ACC112 (cell line): ENCODE results near the gene MKI67.

Source experiments
- H2AFZ ChIP-seq: fragments of 200-600 bp; sonication (generic); one replicate; pipeline ENCODE4 v1.6.0; 2017; ENCODE audit warnings: antibody characterized with exemption, low read length; ENCODE audit not compliant: unreplicated experiment
- H3K27ac ChIP-seq: fragments of 200-600 bp; sonication (generic); 2 replicates; pipeline ENCODE4 v1.5.1; 2014; ENCODE audit warnings: low read depth, mild to moderate bottlenecking, antibody characterized with exemption, low read length, moderate library complexity
- H3K27me3 ChIP-seq: fragments of 200-600 bp; sonication (generic); 2 replicates; pipeline ENCODE4 v1.6.1; 2014; ENCODE audit warnings: mild to moderate bottlenecking, antibody characterized with exemption, low read length, moderate library complexity, mixed read lengths; ENCODE audit not compliant: insufficient read depth
- H3K36me3 ChIP-seq: fragments of 200-600 bp; sonication (generic); 2 replicates; pipeline ENCODE4 v1.6.1; 2016; ENCODE audit warnings: mild to moderate bottlenecking, antibody characterized with exemption, low read length, moderate library complexity, mixed read lengths; ENCODE audit not compliant: insufficient read depth
- H3K4me1 ChIP-seq: fragments of 200-600 bp; sonication (generic); one replicate; pipeline ENCODE4 v1.6.1; 2016; ENCODE audit warnings: low read length, mixed read lengths; ENCODE audit not compliant: insufficient read depth, unreplicated experiment, control insufficient read depth
- H3K4me3 ChIP-seq: fragments of 200-600 bp; sonication (generic); 2 replicates; pipeline ENCODE4 v1.5.1; 2014; ENCODE audit warnings: mild to moderate bottlenecking, low read depth, low read length
- H3K79me2 ChIP-seq: fragments of 200-600 bp; sonication (generic); one replicate; pipeline ENCODE4 v1.6.0; 2016; ENCODE audit warnings: low read length; ENCODE audit not compliant: control insufficient read depth, unreplicated experiment, insufficient read depth

MKI67 gene

DNA sequence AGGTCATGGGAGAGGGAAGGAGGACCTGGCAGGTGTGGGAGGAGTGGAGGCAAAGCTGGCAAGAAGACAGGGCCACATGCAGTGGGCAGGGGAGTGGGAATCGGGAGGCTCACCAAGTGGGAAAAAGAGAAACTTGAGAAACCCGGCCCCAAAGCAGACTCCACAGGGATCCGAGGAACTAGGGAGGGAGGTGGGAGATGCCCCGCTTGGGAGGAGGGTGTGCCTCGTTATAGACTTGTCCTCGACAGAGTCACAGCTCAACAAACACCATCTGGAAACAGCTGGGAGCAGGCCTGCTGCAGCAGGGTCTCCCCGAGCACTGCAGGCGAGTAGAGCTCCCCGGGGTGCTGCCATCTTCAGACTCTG, 54.8 kb downstream of the MKI67 start:
- Histone ChIP-seq H3K79me2 (no peaks in the 10 kb centered on the region), H3K27me3 (no peaks in the 10 kb centered on the region), H3K4me1 (no peaks in the 10 kb centered on the region), H3K27ac (no peak overlapping the region), H2AFZ (no peak overlapping the region), H3K36me3 (peaks cover 4% of the 10 kb centered on the region; the same call in 1 of the 2 replicates), H3K4me3 (no peak overlapping the region)

GRCh38 chr10:128070721-128071416, 55.4 kb downstream of the MKI67 start:
- Histone ChIP-seq H3K79me2 (no peaks in the 10 kb centered on the region), H3K4me3 (no peak overlapping the region), H3K27ac (no peak overlapping the region), H3K36me3 (peaks cover 4% of the 10 kb centered on the region; the same call in 1 of the 2 replicates), H3K27me3 (no peaks in the 10 kb centered on the region), H2AFZ (no peak overlapping the region), H3K4me1 (no peaks in the 10 kb centered on the region)

- Histone ChIP-seq H2AFZ (no peak overlapping the region), H3K4me3 (no peak overlapping the region), H3K36me3 (peaks cover 4% of the 10 kb centered on the region; the same call in 1 of the 2 replicates), H3K27me3 (no peaks in the 10 kb centered on the region), H3K4me1 (peaks cover 3% of the 10 kb centered on the region), H3K79me2 (no peaks in the 10 kb centered on the region), H3K27ac (no peak overlapping the region)
Measured at GRCh38 chr10:128070161-128070560, 56.1 kb downstream of the MKI67 start.

DNA sequence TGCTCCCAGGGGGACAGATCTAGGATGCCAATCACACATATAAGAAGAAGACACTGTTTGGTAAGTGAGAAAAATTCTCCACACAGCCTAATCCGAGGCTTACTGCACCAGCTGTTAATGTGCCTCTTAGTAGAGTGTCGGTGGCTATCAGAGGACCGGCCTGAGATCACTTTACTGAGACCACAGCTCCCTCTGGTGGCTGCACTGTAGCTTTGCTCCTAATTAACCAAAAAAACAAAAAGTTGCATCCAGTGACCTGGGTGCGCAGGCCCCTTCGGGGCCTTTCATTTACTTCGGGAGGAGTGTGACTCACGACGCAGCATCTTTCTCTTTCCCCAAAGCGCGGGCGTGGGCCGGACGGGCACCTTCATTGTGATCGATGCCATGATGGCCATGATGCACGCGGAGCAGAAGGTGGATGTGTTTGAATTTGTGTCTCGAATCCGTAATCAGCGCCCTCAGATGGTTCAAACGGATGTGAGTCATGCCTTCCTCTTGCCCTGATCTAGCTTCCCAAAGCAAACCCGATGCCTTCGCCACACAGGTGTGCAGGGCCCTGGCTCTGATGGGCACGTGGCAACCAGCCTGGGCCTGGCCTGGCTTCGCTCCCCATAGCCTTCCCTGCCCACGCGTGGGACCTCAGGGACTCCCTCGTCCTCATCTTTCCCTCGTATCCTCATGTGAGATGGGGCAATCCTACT, 56.7 kb downstream of the MKI67 start:
- H3K27me3 ChIP-seq = no peaks in the 10 kb centered on the region
- peaks cover 9% of the 10 kb centered on the region for H3K4me1 ChIP-seq
- no peak overlapping the region for H3K27ac ChIP-seq
- no peak overlapping the region for H2AFZ ChIP-seq
- no peak overlapping the region for H3K4me3 ChIP-seq
- peaks cover 4% of the 10 kb centered on the region; the same call in 1 of the 2 replicates for H3K36me3 ChIP-seq
- no peaks in the 10 kb centered on the region for H3K79me2 ChIP-seq

DNA sequence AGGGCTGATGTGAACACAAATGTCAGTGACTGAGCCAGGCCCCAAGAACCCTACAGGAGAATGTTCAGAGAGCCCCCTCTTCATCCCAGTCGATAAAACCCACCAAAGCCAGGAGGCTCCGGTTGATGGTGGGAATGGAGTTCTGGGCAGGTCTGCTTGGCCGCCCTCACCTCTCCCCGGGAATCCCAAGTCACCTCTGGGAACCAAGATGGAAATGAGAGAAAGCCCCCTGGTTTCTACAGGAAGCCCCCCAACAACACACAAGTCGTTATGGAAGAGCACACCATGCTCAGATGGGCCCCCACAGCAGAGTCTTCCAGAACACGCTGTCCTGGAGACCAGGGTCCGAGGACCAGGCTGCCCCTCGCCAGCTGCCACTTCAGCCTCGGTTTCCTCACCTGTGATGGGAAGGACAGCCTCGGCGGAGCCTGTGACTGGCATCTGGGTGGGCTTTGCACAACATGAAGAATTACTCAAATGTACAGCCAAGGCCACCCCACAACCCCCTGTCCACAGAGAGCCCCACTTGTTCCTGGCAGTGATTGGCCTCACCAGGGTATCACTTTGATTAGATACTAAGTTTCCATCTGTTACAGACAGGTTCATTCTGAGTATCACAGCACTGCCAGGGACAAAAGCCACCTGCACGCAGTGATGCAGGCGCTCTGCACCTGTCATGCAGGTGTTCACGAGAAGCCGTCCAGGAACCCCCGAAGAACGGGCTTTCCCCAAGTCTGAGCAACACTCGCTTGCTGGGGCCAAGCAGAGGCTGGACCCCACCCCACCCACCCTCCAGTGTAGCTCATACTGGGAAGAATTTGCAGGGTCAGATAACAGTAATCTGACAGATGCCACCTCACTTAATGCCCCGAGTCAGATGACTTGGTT, 57.6 kb downstream of the MKI67 start:
- peaks cover 18% of the 10 kb centered on the region for H3K4me1 ChIP-seq
- H2AFZ ChIP-seq = no peak overlapping the region
- H3K36me3 ChIP-seq = no peaks in the 10 kb centered on the region
- H3K79me2 ChIP-seq = no peaks in the 10 kb centered on the region
- H3K4me3 ChIP-seq = no peak overlapping the region
- no peak overlapping the region for H3K27ac ChIP-seq
- no peaks in the 10 kb centered on the region for H3K27me3 ChIP-seq

GRCh38 chr10:128067691-128068397, 58.4 kb downstream of the MKI67 start:
- Histone ChIP-seq H3K27me3 (no peaks in the 10 kb centered on the region), H3K4me1 (peaks cover 21% of the 10 kb centered on the region), H3K27ac (no peak overlapping the region), H2AFZ (no peak overlapping the region), H3K79me2 (no peaks in the 10 kb centered on the region), H3K4me3 (no peak overlapping the region), H3K36me3 (no peaks in the 10 kb centered on the region)

- Histone ChIP-seq H3K27ac (no peak overlapping the region), H3K36me3 (no peaks in the 10 kb centered on the region), H3K4me3 (no peak overlapping the region), H3K4me1 (peaks cover 21% of the 10 kb centered on the region), H3K27me3 (no peaks in the 10 kb centered on the region), H2AFZ (no peak overlapping the region), H3K79me2 (no peaks in the 10 kb centered on the region)
Measured at GRCh38 chr10:128066870-128067382, 59.3 kb downstream of the MKI67 start.

DNA sequence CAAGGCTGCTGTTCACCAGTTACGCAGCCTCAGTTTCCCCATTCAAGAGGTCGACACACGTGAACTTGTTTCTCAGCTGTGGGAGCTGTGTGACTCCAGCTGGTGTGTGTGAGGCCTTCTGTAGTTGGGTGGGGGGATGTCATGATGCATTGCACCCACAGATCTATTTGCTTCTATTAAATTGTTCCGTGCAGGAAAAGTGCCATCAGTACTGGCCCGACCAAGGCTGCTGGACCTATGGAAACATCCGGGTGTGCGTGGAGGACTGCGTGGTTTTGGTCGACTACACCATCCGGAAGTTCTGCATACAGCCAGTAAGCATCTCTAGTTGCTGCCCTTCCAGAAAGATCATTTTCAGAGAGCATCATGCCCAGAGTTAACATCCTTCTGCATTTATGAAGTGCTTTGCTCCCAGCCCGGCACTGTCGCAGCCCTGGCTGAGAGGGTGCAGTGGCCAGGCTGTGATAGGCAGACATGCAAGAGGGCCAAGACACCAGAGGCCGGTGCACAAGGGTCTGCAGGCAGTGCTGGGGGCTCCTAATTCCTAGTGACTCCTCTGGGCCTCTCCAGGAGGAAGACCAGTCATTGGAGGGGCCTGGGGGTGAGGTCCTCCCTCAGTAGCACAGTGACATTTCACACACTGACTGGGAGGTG, 60.2 kb downstream of the MKI67 start:
- no peak overlapping the region for H3K27ac ChIP-seq
- H3K79me2 ChIP-seq = no peaks in the 10 kb centered on the region
- no peak overlapping the region for H3K4me3 ChIP-seq
- H3K36me3 ChIP-seq = no peaks in the 10 kb centered on the region
- H3K27me3 ChIP-seq = no peaks in the 10 kb centered on the region
- H2AFZ ChIP-seq = no peak overlapping the region
- peaks cover 21% of the 10 kb centered on the region for H3K4me1 ChIP-seq

- no peaks in the 10 kb centered on the region for H3K27me3 ChIP-seq
- H3K36me3 ChIP-seq = no peaks in the 10 kb centered on the region
- no peaks in the 10 kb centered on the region for H3K79me2 ChIP-seq
- peak overlapping the region; percentile 80 for H3K27ac ChIP-seq
- peaks cover 21% of the 10 kb centered on the region for H3K4me1 ChIP-seq
- H2AFZ ChIP-seq = no peak overlapping the region
- no peak overlapping the region for H3K4me3 ChIP-seq
Measured at GRCh38 chr10:128064970-128065580, 61.1 kb downstream of the MKI67 start.
